ENCODE data around the gene MEGF11. TPM values are rescaled to one million over a fixed set of nuclear protein-coding genes. Genes with fewer than 3 reads are reported as not detected.

Gene MEGF11
- total RNA-seq, 1 experiment from 2014 or later: not detected

DNA sequence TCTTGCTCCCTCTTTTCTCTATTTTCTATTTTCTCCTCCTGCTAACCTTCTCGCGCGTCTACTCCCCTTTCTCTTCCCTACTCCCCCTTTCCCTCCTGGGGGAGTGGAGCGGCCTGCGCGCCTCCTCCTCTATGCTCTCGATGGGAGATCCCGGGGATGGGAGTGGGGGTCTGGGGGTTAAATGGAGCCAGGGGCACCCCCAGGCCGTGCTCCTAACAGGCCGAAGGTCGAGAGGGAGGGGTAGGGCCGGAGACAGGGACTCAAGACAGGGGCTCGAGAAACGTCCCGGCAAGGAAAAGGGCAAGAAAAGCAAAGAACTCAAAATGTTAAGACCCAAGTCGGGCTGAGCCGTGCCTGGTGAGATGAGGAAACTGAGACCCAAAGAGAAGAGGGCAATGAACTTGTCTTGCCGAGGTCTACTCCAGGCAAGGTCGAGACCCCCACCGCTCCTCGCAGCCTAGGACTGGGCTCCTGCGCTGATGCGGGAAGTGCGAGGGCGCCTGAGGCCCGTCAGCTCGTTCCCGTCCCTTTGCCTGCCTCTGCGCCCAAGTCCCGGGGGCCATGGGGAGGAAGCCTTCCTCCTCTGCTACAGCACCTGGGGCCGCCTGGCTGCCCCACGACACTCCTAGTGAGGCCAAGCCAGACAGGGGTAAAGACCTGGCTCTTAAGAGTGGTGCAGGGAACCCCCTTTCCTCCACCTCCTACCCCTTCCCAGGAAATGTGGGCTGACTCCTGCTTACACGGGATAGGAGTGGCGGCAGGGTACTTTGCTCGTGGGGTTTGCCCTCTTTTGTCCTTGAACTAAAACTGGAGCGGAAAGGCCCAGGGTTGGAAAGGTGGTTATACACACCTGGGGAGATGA is 770 bp upstream of the MEGF11 start:
- intact Hi-C loops (cut with micrococcal nuclease; ENCODE audit: unreplicated experiment): no loop called here
- TF ChIP-seq CTCF (conservative IDR thresholded peaks at IDR 0.05): no peak
- TF ChIP-seq EZH2 (IDR thresholded peaks at IDR 0.05; ENCODE audit: low read depth): no peak
- no TSS peak for BruUV-seq (replicated peaks)
- no peaks in the 10 kb centered on the region for H4K20me1 ChIP-seq (ENCODE audit: insufficient read depth)
- POLR2A ChIA-PET (ENCODE audit: unreplicated experiment): no interaction called here
- no peak overlapping the region for H3K27ac ChIP-seq
- CTCF ChIA-PET: no interaction called here
- H3K4me1 ChIP-seq (replicated peaks; ENCODE audit: insufficient read depth): no peaks in the 10 kb centered on the region
- no peaks in the 10 kb centered on the region for H3F3A ChIP-seq (ENCODE audit: insufficient read depth, low read depth)
- peaks cover 55% of the 10 kb centered on the region for H3K27me3 ChIP-seq (ENCODE audit: insufficient read depth, low read depth)
- peak overlapping the region; percentile 97; the same call in 1 of the 2 replicates for H3K4me2 ChIP-seq
- H3K4me3 ChIP-seq: no peak overlapping the region
- no peaks in the 10 kb centered on the region for H3K36me3 ChIP-seq (ENCODE audit: low read depth)
- no peaks in the 10 kb centered on the region for H3K79me2 ChIP-seq (ENCODE audit: low read depth)
- no peak overlapping the region for H2AFZ ChIP-seq
- no peak for DNase-seq
- H3K9me2 ChIP-seq (ENCODE audit: insufficient read depth): no peaks in the 10 kb centered on the region
- H3K9me3 ChIP-seq (ENCODE audit: insufficient read depth, low read depth): no peaks in the 10 kb centered on the region

GRCh38 chr15:66252685-66253417 is 699 bp downstream of the MEGF11 start:
- Histone ChIP-seq H3K36me3 (ENCODE audit: low read depth) (no peaks in the 10 kb centered on the region), H4K20me1 (ENCODE audit: insufficient read depth) (no peaks in the 10 kb centered on the region), H3K9me3 (ENCODE audit: insufficient read depth, low read depth) (no peaks in the 10 kb centered on the region), H3K4me1 (replicated peaks; ENCODE audit: insufficient read depth) (no peaks in the 10 kb centered on the region), H2AFZ (peak overlapping the region; percentile 86), H3F3A (ENCODE audit: insufficient read depth, low read depth) (no peaks in the 10 kb centered on the region), H3K4me3 (peak overlapping the region; percentile 62), H3K79me2 (ENCODE audit: low read depth) (no peaks in the 10 kb centered on the region), H3K27ac (no peak overlapping the region), H3K4me2 (peak overlapping the region; percentile 97), H3K9me2 (ENCODE audit: insufficient read depth) (no peaks in the 10 kb centered on the region), H3K27me3 (ENCODE audit: insufficient read depth, low read depth) (peaks cover 50% of the 10 kb centered on the region)
- DNase-seq: peak in 1 of 2 experiments; percentile 14
- no TSS peak for BruUV-seq (replicated peaks)
- peak; percentile 6; the same call in 1 of the 2 replicates for TF ChIP-seq CTCF (conservative IDR thresholded peaks at IDR 0.05)
- peak; percentile 96 for TF ChIP-seq EZH2 (IDR thresholded peaks at IDR 0.05; ENCODE audit: low read depth)
- intact Hi-C loops (cut with micrococcal nuclease; ENCODE audit: unreplicated experiment): no loop called here
- ChIA-PET CTCF (no interaction called here), POLR2A (ENCODE audit: unreplicated experiment) (no interaction called here)

DNA sequence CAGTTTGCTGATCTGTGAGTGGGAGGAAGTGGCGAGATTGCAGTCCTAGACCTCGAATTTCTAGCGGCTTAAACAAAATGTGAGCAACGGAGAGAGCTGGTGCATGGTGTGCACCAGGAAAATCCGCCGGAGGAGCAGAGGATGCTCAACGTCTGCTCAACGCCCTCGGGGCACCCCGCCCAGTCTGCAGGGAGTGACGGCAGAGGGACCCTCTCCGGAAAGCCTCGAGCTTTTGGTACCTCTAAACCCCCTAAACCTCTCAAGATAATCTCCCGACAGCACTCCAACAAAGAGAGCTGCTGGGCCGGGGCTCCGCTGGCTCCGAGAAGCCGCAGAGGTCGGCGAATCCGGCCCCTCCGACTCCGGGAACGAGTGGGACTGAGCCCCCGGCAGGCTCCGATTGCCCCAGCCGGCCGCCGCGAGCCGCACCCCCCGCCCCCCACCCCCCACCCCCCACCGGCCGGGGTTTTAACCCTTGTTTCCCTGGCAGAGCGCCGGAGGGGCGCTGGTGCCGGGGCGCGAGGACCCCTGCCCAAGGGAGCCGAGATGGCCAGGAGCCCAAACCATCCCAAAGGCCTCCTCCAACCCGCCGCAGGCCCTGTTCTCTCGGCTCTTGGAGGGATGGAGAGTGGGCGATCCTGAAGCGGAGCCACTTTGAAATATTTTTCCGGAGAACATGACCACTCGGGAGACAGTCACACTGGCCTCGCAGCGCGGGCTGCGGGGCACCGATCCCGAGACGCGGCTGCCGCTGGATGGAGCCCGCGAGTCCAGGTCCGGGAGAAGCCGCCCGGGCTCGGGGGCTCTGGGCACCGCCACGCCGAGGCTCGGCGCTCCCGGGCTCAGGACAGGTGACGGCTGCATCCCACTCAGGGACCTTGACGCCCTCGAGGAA is 1.5 kb downstream of the MEGF11 start:
- no peaks in the 10 kb centered on the region for H3K79me2 ChIP-seq (ENCODE audit: low read depth)
- peak overlapping the region; percentile 97 for H3K4me2 ChIP-seq
- BruUV-seq (replicated peaks): no TSS peak
- ChIA-PET POLR2A (ENCODE audit: unreplicated experiment) (no interaction called here), CTCF (interaction anchor here (0.5 to 0.6 kb wide), 2 partner anchors 103 to 139 kb away, joined by 3 to 8 read pairs; no protein-coding TSS in a partner anchor)
- H3K27ac ChIP-seq: no peak overlapping the region
- no peaks in the 10 kb centered on the region for H3F3A ChIP-seq (ENCODE audit: insufficient read depth, low read depth)
- no peaks in the 10 kb centered on the region for H3K9me3 ChIP-seq (ENCODE audit: insufficient read depth, low read depth)
- TF ChIP-seq EZH2 (IDR thresholded peaks at IDR 0.05; ENCODE audit: low read depth) (no peak), CTCF (conservative IDR thresholded peaks at IDR 0.05) (peak; percentile 58; the same call in 1 of the 2 replicates)
- intact Hi-C loops (cut with micrococcal nuclease; ENCODE audit: unreplicated experiment): no loop called here
- H3K27me3 ChIP-seq (ENCODE audit: insufficient read depth, low read depth): peaks cover 50% of the 10 kb centered on the region
- H3K36me3 ChIP-seq (ENCODE audit: low read depth): no peaks in the 10 kb centered on the region
- peak overlapping the region; percentile 62 for H3K4me3 ChIP-seq
- DNase-seq: peak in 1 of 2 experiments; percentile 58
- no peaks in the 10 kb centered on the region for H4K20me1 ChIP-seq (ENCODE audit: insufficient read depth)
- H2AFZ ChIP-seq: peak overlapping the region; percentile 86
- H3K4me1 ChIP-seq (replicated peaks; ENCODE audit: insufficient read depth): no peaks in the 10 kb centered on the region
- H3K9me2 ChIP-seq (ENCODE audit: insufficient read depth): no peaks in the 10 kb centered on the region
